Endothelial cell of umbilical vein (primary cell): ENCODE data around the gene ST6GAL2. TPM values are rescaled to one million over a fixed set of nuclear protein-coding genes. Genes with fewer than 3 reads are reported as not detected.

Experiments used
- BruUV-seq: library from RNA; stranded (reverse); fragments of 400-500 nt; replicated peaks from 2 replicates; lab custom pipeline; 2021; lab: Mats Ljungman, UMichigan
- CTCF ChIA-PET: fragments of 300-600, 350-600 bp; sonication (Branson Sonifier 250); formaldehyde crosslinking; loops from one replicate; lab custom pipeline; 2021; ENCODE audit warnings: antibody characterized with exemption, inconsistent platforms; lab: Charles Lee
- POLR2A ChIA-PET: fragments of 300-600, 350-600 bp; sonication (Branson Sonifier 250); formaldehyde crosslinking; loops from one replicate; lab custom pipeline; 2021; ENCODE audit warnings: antibody characterized with exemption, inconsistent platforms; lab: Charles Lee
- DNase-seq: peaks from one replicate; pipeline ENCODE4 v3.0.0-alpha.2; 2011; ENCODE audit warnings: low read depth, low spot score
- FAIRE-seq: peaks from 2 replicates; lab custom pipeline; 2011; peaks lifted over from hg19 to GRCh38; lab: Jason Lieb, UNC
- H2AFZ ChIP-seq: 2 replicates; pipeline ENCODE4 v1.6.0; 2012; ENCODE audit warnings: low read depth, low read length, control low read depth, inconsistent platforms
- H3K27ac ChIP-seq: 2 replicates; pipeline ENCODE4 v1.5.1; 2011; ENCODE audit warnings: low read depth, mild to moderate bottlenecking, control low read depth, low read length, moderate library complexity; ENCODE audit not compliant: insufficient read depth
- H3K27me3 ChIP-seq, 2 experiments: 2 replicates each; pipeline versions ENCODE4 v1.6.0 to v1.6.1; 2011; ENCODE audit warnings: low read length in 2 of 2, mixed read lengths in 1 of 2; ENCODE audit not compliant: control insufficient read depth in 2 of 2, insufficient read depth in 2 of 2
- H3K36me3 ChIP-seq, 2 experiments: 2 replicates in 1 of 2; 3 replicates in 1 of 2; pipeline ENCODE4 v1.5.1; 2011; ENCODE audit warnings: low read length in 2 of 2, mild to moderate bottlenecking in 1 of 2, moderate library complexity in 1 of 2; ENCODE audit not compliant: control insufficient read depth in 2 of 2, insufficient read depth in 2 of 2; ENCODE audit errors: extremely low read depth in 1 of 2
- H3K4me1 ChIP-seq: 3 replicates; pipeline ENCODE4 v1.5.1; 2011; ENCODE audit warnings: mild to moderate bottlenecking, low read length; ENCODE audit not compliant: control insufficient read depth, insufficient read depth; ENCODE audit errors: extremely low read depth
- H3K4me2 ChIP-seq: 2 replicates; pipeline ENCODE4 v1.6.1; 2011; ENCODE audit warnings: low read length, control low read depth, mixed read lengths; ENCODE audit not compliant: insufficient read depth
- H3K4me3 ChIP-seq, 3 experiments: fragments of 200-600 bp in 1 of 3; sonication (generic), shearing (Covaris generic) in 1 of 3; replicated peaks in 1 of 3; 2 replicates each; pipeline ENCODE4 v1.5.1; 2011 to 2016; ENCODE audit warnings: control low read depth in 3 of 3, low read length in 3 of 3, mild to moderate bottlenecking in 2 of 3, inconsistent platforms in 1 of 3, low read depth in 1 of 3, moderate library complexity in 1 of 3; ENCODE audit not compliant: insufficient read depth in 1 of 3
- H3K79me2 ChIP-seq: 2 replicates; pipeline ENCODE4 v1.6.0; 2012; ENCODE audit warnings: low read length, inconsistent platforms; ENCODE audit not compliant: control insufficient read depth, insufficient read depth
- H3K9ac ChIP-seq: replicated peaks from 2 replicates; pipeline ENCODE3; 2011; ENCODE audit warnings: low read length, control low read depth; ENCODE audit not compliant: insufficient read depth; ENCODE audit errors: extremely low read depth
- H3K9me1 ChIP-seq: replicated peaks from 3 replicates; pipeline ENCODE4 v1.6.0; 2011; ENCODE audit warnings: mild to moderate bottlenecking, low read length; ENCODE audit not compliant: control insufficient read depth, insufficient read depth; ENCODE audit errors: extremely low read depth
- H3K9me3 ChIP-seq: replicated peaks from 2 replicates; pipeline ENCODE4 v1.5.1; 2012; ENCODE audit warnings: low read length, inconsistent platforms; ENCODE audit not compliant: control insufficient read depth, insufficient read depth
- H4K20me1 ChIP-seq: replicated peaks from 2 replicates; pipeline ENCODE3; 2011; ENCODE audit warnings: mild to moderate bottlenecking, low read length; ENCODE audit not compliant: control insufficient read depth, insufficient read depth; ENCODE audit errors: extremely low read depth
- EZH2 ChIP-seq: IDR thresholded peaks from 2 replicates; pipeline ENCODE4 v1.6.1; 2012; ENCODE audit warnings: borderline replicate concordance, low read depth, mild to moderate bottlenecking, moderate library complexity, low read length, inconsistent platforms; ENCODE audit not compliant: severe bottlenecking
- JUN ChIP-seq: IDR thresholded peaks from 2 replicates; pipeline ENCODE4 v1.6.1; 2011; ENCODE audit warnings: borderline replicate concordance, low read depth; ENCODE audit not compliant: insufficient read length, insufficient read depth
- dilution Hi-C: fragments of 300-500 bp; cut with MboI; formaldehyde crosslinking; loops from one replicate; pipeline ENCODE4 v1.15.0; 2019; ENCODE audit warnings: low sequenced_read_pairs; ENCODE audit not compliant: extremely low pct_ligation_motif_present
- intact Hi-C: fragments of 100-400 bp; cut with micrococcal nuclease; formaldehyde crosslinking; loops from one replicate; pipeline ENCODE4 v1.10.0; 2022
- polyA plus RNA-seq, 4 experiments: library from polyadenylated mRNA; depleted of rRNA in 3 of 4; stranded (reverse) in 3 of 4; unstranded in 1 of 4; fragments of >200 nt; gene quantifications; 2 replicates each; pipeline versions ENCODE4 v1.2.1 to v1.2.3, GENCODE V29; 2011 to 2012; ENCODE audit warnings: missing spikeins in 1 of 4
- total RNA-seq: library from RNA; stranded (reverse); gene quantifications from 2 replicates; pipeline ENCODE4 v1.2.3, GENCODE V29; 2021
- TF ChIP-seq, protein P1 (sequence below), 2 donors: IDR thresholded peaks; 1 replicate in 1 of 2; 2 replicates in 1 of 2; pipeline ENCODE4 v1.5.1; 2011; ENCODE audit warnings: low read length in 2 of 2, mild to moderate bottlenecking in 2 of 2, moderate library complexity in 2 of 2, control low read depth in 1 of 2, inconsistent platforms in 1 of 2, low read depth in 1 of 2; ENCODE audit not compliant: insufficient read depth in 1 of 2; ENCODE audit errors: extremely low read depth in 1 of 2
- TF ChIP-seq, protein P2 (sequence below): IDR thresholded peaks from 2 replicates; pipeline ENCODE4 v1.6.1; 2011; ENCODE audit not compliant: insufficient read depth, insufficient read length

The ST6GAL2 gene
- total and polyA plus RNA-seq, 2 donors (not counting 3 experiments of a cell fraction or from before 2014, with no cell fraction given) = not detected

DNA sequence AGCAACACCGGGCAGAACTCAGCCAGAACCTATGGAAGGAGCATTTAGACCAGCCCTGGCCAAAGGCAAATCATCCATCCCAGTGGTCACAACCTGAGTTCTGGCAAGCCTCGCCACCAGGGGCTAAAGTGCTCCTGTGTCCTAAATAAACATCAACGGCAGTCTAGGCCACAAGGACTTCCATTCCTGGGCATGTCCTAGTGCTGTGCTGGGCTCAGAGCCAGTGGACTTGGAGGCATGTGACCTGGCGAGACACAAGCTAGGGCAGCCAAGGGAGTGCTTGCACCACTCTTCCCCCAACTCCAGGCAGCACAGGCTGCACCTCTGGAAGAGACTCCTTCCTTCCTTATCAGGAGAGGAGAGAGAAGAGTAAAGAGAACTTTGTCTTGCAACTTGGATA is 69.0 kb downstream of the ST6GAL2 start:
- FAIRE-seq (no peak), DNase-seq (no peak)
- Histone ChIP-seq H4K20me1 (no peaks in the 10 kb centered on the region), H3K9me3 (peaks cover 6% of the 10 kb centered on the region), H3K4me1 (no peaks in the 10 kb centered on the region), H3K27ac (no peak overlapping the region), H3K9ac (no peak overlapping the region), H3K9me1 (no peaks in the 10 kb centered on the region), H3K79me2 (no peaks in the 10 kb centered on the region), H3K27me3 (no peaks in the 10 kb centered on the region), H2AFZ (no peak overlapping the region), H3K4me2 (no peak overlapping the region), H3K36me3 (no peaks in the 10 kb centered on the region), H3K4me3 (no peak overlapping the region)
- POLR2A ChIA-PET = no interaction called here
- no TSS peak for BruUV-seq
- TF ChIP-seq EZH2 = no peak
- TF ChIP-seq, protein P1, sequence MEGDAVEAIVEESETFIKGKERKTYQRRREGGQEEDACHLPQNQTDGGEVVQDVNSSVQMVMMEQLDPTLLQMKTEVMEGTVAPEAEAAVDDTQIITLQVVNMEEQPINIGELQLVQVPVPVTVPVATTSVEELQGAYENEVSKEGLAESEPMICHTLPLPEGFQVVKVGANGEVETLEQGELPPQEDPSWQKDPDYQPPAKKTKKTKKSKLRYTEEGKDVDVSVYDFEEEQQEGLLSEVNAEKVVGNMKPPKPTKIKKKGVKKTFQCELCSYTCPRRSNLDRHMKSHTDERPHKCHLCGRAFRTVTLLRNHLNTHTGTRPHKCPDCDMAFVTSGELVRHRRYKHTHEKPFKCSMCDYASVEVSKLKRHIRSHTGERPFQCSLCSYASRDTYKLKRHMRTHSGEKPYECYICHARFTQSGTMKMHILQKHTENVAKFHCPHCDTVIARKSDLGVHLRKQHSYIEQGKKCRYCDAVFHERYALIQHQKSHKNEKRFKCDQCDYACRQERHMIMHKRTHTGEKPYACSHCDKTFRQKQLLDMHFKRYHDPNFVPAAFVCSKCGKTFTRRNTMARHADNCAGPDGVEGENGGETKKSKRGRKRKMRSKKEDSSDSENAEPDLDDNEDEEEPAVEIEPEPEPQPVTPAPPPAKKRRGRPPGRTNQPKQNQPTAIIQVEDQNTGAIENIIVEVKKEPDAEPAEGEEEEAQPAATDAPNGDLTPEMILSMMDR (IDR thresholded peaks at IDR 0.05; ENCODE audit: extremely low read depth in 1 of 2, insufficient read depth in 1 of 2, low read depth in 1 of 2, low read length in 2 of 2) = no peak
- no peak for TF ChIP-seq JUN
- CTCF ChIA-PET = no interaction called here
- dilution Hi-C loops = no loop called here
- intact Hi-C loops = no loop called here

DNA sequence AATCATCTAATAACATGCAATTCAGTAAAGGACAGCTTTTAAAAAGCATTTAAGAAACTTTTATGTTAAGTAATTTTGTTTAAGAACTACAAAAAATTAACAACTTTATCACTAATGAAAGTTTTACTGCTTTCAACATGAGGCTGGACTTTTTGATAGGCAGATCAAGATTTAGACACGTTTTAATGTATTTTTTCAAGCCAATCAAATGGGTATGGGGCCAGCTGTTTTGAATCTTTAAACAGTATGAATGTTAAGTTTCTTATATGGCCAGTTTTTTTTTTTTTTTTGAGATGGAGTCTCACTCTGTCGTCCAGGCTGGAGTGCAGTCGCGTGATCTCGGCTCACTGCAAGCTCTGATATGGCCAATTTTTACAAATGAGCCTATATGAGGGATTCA is 73.1 kb downstream of the ST6GAL2 start:
- CTCF ChIA-PET = no interaction called here

More for the DNA sequence above, 73.1 kb downstream of the ST6GAL2 start:
- intact Hi-C loops = no loop called here
- Histone ChIP-seq H3K4me2 (no peak overlapping the region), H3K9me3 (peaks cover 11% of the 10 kb centered on the region), H4K20me1 (no peaks in the 10 kb centered on the region), H3K9ac (no peak overlapping the region), H3K9me1 (no peaks in the 10 kb centered on the region), H3K27me3 (no peaks in the 10 kb centered on the region), H3K4me1 (no peaks in the 10 kb centered on the region), H3K79me2 (no peaks in the 10 kb centered on the region), H3K36me3 (no peaks in the 10 kb centered on the region), H3K4me3 (no peak overlapping the region), H3K27ac (no peak overlapping the region), H2AFZ (no peak overlapping the region)
- DNase-seq (no peak), FAIRE-seq (no peak)
- POLR2A ChIA-PET = no interaction called here
- dilution Hi-C loops = no loop called here
- TF ChIP-seq, protein P2, sequence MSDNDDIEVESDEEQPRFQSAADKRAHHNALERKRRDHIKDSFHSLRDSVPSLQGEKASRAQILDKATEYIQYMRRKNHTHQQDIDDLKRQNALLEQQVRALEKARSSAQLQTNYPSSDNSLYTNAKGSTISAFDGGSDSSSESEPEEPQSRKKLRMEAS = no peak
- TF ChIP-seq EZH2 = no peak
- BruUV-seq = no TSS peak
